HS-5 (cell line): ENCODE results near the gene LPCAT1.
"Not testable (repeated sequence)": the region's sequence is repeated elsewhere in the genome, so short reads cannot be mapped to it uniquely, and the experiment has no call there.

Experiments used
- DNase-seq: peaks from one replicate; pipeline ENCODE4 v3.0.0-alpha.2; 2012; ENCODE audit warnings: low read depth

The LPCAT1 gene

GRCh38 chr5:1424716-1425115, 99.0 kb downstream of the LPCAT1 start:
- DNase-seq: no peak

- DNase-seq: no peak
Observed at GRCh38 chr5:1423901-1424603, 99.7 kb downstream of the LPCAT1 start.

DNA sequence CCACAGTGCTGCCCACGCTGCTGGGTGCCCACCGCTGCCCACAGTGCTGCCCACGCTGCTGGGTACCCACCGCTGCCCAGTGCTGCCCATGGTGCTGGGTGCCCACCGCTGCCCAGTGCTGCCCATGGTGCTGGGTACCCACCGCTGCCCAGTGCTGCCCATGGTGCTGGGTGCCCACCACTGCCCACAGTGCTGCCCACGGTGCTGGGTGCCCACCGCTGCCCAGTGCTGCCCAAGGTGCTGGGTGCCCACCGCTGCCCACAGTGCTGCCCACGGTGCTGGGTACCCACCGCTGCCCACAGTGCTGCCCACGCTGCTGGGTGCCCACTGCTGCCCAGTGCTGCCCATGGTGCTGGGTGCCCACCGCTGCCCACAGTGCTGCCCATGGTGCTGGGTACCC, 101.2 kb downstream of the LPCAT1 start:
- not testable (repeated sequence) for DNase-seq

DNA sequence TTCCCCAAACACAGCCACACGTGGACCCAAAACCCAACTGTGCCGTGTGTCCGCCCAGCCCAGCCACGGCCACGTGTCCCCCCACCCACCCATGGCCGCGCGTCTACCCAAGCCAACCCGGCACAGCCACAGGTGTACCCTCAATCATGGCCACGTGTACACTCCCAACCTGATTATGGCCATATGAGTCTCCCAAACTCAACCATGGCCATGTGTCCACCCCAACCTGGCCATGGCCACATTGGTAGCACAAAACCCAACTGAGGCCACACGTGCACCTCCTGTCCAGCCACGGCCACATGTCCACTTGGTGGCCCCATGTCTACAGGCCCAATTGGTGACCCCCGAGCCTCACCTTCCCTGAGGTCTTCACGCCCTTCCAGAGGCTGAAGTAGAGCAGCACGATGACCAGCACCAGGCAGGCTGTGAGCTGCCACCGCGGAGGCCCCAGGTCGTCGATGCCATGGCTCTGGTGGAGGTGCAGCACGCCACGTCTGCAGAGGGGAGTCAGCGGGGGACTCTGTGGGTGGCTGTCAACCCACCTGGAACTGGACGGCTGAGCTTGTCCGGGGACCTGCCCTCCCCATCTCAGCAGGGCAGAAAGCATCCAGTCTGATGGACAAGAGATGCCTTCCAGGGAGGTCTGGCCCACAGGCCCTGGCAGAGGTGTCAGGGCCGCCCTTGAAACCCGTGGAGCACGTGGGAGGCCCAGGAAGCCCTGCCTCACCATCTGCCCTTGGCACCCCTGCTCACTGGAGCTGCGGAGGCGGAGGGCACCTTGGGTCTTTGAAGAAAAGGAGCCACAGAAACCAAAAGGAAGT, 102.0 kb downstream of the LPCAT1 start:
- no peak for DNase-seq

- DNase-seq: no peak
Observed at GRCh38 chr5:1420211-1421195, 103.3 kb downstream of the LPCAT1 start.

GRCh38 chr5:1419476-1420210, 104.1 kb downstream of the LPCAT1 start:
- DNase-seq: no peak

GRCh38 chr5:1418921-1419280, 104.9 kb downstream of the LPCAT1 start:
- DNase-seq: no peak

GRCh38 chr5:1418238-1418920, 105.4 kb downstream of the LPCAT1 start:
- no peak for DNase-seq

DNA sequence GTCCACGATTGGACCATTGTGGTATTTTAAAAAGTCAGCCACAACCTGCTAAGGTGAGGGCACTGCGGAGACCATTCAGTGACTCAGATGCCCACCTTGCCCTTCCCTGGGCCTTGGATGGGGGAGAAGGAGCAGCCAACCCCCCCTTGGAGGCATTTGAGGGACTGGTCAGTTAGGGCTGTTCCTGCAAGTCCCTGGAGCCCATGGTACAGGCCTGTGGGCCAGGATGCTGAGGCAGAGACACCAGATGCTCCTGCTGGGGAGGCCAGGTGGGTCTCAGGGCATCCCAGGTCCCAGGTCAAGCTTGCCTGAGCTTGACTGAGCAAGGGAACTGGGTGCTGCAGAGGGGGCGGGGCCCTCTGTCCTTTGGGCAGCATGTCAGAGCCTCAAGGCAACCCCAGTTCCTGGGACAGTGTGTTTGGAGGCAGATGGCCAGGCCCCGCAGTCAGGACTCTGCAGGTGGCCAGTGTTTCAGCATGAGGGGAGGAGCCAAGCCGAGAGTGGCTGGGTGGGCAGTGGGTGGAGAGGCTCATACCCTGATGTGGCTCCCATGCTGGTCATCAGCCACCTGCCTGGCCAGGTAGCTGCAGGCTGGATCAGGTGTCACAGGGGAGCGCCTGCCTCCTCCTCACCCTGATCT, 106.1 kb downstream of the LPCAT1 start:
- no peak for DNase-seq

DNA sequence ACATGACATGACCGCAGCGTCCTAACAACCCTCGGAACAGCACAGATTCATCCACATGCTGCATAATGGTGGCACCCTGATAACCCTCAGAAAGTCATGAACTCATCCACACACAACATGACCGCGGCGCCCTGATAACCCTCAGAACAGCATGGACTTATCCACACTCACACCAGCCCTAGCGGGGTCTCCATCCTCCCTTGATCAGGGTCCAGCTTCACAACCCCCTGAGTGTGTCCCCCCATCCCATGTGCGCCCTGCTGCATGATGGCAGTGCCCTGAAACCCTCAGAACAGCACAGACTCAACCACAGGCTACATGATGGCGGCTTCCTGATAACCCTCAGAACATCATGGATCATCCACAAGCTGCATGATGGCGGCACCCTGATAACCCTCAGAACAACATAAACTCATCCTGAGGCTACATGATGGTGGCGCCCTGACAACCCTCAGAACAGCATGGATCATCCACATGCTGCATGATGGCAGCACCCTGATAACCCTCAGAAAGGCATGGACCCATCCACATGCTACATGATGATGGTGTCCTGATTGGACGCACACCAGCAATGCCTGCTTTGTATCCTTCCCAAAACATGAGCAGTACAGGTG, 106.8 kb downstream of the LPCAT1 start:
- no peak for DNase-seq

- no peak for DNase-seq
Observed at GRCh38 chr5:1415626-1416360, 108.0 kb downstream of the LPCAT1 start.

DNA sequence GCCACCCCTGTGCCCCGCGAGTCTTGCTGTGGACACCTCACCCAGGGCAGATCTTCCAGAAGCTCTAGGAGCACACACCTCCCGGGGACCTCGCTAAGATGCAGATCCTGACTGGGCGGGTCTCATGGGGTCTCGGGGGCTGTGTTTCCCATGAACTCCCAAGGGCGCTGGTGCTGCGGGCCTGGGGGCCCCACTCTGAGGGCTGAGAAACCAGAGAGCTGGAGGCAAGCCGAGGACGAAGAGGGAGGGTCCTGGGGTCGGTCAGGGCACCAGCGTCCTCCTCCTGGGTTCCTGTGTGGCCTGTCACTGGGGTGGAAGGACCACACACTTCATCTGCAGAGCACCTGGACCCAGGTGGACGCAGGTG, 108.7 kb downstream of the LPCAT1 start:
- no peak for DNase-seq

DNA sequence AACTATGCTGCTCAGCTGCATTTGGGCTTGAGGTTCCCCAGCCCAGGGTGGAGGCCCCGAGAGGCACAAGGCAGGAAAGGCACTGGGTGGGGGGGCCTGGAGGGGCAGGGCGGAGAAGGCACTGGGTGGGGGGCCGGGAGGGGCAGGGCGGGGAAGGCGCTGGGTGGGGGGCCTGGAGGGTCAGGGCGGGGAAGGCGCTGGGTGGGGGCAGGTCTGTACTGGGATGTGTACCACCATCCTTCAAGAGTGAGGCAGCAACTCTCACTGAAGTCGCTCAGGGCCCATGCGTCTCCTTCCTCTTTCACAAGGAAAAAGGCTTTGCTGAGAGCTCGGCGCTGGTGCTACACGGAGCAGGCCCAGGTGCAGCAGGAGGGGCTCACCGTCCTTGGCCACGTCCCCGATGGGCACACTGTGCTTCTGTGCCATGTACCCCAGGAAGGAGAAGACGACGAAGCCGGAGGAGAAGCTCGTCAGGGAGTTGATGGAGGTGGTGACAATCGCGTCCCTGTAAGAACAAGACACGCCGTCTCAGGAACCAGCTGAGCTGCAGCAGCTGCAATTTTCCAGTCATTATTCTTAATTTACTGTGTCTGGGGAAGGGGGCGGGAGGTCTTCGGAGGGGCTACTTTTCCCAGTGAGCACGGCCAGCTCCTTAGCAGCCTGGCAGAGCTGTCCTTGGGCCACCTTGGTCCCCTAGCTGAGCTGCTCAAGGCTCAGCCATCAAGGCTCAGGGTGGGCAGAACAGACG, 109.3 kb downstream of the LPCAT1 start:
- DNase-seq: no peak

GRCh38 chr5:1413611-1414241, 110.0 kb downstream of the LPCAT1 start:
- DNase-seq: no peak

- no peak for DNase-seq
Observed at GRCh38 chr5:1413211-1413610, 110.5 kb downstream of the LPCAT1 start.

- no peak for DNase-seq
Observed at GRCh38 chr5:1412621-1413020, 111.1 kb downstream of the LPCAT1 start.

DNA sequence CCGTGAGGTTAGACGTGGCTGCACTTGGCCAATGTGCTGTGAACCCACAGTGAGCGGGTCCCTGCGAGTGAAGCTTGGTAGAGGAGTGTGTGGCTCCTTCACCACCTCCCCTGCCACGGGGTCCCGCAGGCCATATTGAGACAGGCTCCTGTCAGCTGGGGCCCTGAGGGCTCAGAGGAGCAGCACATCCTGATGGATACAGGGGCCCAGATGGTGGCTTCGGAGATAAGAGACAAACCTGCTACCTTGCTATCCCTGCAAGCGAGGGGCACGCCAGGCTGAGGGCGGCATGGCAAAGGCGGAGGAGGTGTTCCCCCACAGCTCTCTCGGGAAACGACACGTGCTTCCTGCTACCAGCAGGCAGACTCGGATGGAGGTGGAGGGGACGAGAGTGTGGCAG, 111.6 kb downstream of the LPCAT1 start:
- DNase-seq: no peak
